GM23248 (cell line): ENCODE data around the gene NR5A2.

ENCODE experiments used
- EZH2 ChIP-seq: fragments of 200-600 bp; sonication (generic); IDR thresholded peaks from 2 replicates; pipeline ENCODE4 v1.6.1; 2018; ENCODE audit warnings: antibody characterized with exemption, mild to moderate bottlenecking; ENCODE audit not compliant: insufficient read depth, poor library complexity, severe bottlenecking
- EZH2phosphoT487 ChIP-seq: fragments of 200-600 bp; sonication (generic); IDR thresholded peaks from 2 replicates; pipeline ENCODE4 v1.6.1; 2018; ENCODE audit warnings: antibody characterized with exemption, moderate library complexity, mild to moderate bottlenecking, low read depth; ENCODE audit not compliant: insufficient read depth

DNA sequence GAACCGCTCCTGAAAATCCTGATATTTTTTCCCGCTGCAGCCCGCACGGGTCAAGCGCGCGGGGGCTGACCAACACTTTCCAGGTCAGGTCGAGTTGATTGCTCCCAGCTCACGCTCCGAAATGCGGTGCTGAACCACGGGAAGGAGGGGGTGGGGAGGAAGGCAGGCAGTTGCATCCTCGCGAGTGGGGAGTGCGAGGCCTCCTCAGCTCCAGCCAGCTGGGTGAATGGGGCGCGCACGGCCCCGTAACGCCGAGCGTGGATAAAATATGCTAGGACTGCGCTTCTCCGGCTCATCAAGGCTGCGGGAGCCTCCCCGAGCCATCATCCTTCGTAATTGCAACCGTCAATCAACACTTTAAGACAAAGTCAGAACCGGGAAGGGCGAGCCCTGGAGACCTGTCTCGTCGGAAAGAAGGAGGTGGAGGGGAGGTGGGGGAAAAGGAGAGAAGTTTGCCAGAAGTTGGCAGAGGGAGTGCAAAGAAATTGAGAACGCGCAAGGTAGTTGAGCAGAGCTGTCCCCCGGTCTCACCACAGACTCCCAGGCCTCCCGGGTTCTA, 8.0 kb downstream of the NR5A2 start:
- TF ChIP-seq EZH2phosphoT487 = 0 out of 2 replicates have a peak, but pooled peaks have one; percentile 10
- TF ChIP-seq EZH2 = peak; percentile 61
